WTC11 (cell line): Measurements from ENCODE around the gene DEFB132.
"Not testable (repeated sequence)": the region's sequence is repeated elsewhere in the genome, so short reads cannot be mapped to it uniquely, and the experiment has no call there.

Experiments
- CREB1 ChIP-seq: sonication (generic); formaldehyde crosslinking; IDR thresholded peaks from 2 replicates; pipeline ENCODE4 v1.8.0; 2023; ENCODE audit warnings: mild to moderate bottlenecking, missing genetic modification reagents
- ELF4 ChIP-seq: sonication (generic); formaldehyde crosslinking; IDR thresholded peaks from 2 replicates; pipeline ENCODE4 v1.8.1; 2022; ENCODE audit warnings: low read depth, mild to moderate bottlenecking, moderate library complexity, missing genetic modification reagents

DNA sequence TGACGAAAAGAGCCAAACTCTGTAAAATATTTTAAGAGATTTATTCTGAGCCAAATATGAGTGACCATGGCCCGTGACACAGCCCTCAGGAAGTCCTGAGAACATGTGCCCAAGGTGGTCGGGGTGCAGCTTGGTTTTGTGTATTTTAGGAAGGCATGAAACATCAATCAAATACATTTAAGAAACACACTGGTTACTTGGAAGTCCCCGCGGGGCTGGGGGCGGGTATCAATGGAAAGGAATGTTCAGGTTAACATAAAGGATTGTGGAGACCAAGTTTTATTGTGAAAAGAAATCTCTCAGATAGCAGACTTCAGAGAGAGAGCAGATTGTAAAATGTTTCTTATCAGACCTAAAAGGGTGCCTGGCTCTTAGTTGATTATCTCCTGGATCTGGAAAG, 4.1 kb upstream of the DEFB132 start:
- TF ChIP-seq CREB1 (CRISPR knock-in tag); ELF4: not testable (repeated sequence)
